IMR-90 (cell line): ENCODE data around the gene OR10H3. TPM values are rescaled to one million over a fixed set of nuclear protein-coding genes. Genes with fewer than 3 reads are reported as not detected.

Experiments
- ATAC-seq: fragments of 200-7000 bp; cut with Tn5 transposase; 2 replicates; pipeline ENCODE4 v1.9.1; 2020; ENCODE audit warnings: low read depth, mild to moderate bottlenecking, moderate library complexity
- BruUV-seq: library from RNA; stranded (reverse); fragments of 400-500 nt; replicated peaks from 2 replicates; lab custom pipeline; 2021; lab: Mats Ljungman, UMichigan
- CTCF ChIA-PET: fragments of 300-600 bp; formaldehyde crosslinking; extraction: SDS; loops from one replicate; lab custom pipeline; 2021; ENCODE audit warnings: antibody characterized with exemption; lab: Yijun Ruan, JAX
- POLR2A ChIA-PET: fragments of 300-600 bp; sonication (Branson Sonifier 250); formaldehyde crosslinking; loops from one replicate; lab custom pipeline; 2022; ENCODE audit warnings: antibody characterized with exemption; ENCODE audit not compliant: unreplicated experiment; lab: Charles Lee
- DNase-seq: peaks from one replicate; pipeline ENCODE4 v3.0.0; 2013
- H2AFZ ChIP-seq: replicated peaks from 2 replicates; pipeline ENCODE3; 2013; ENCODE audit warnings: low read length, mild to moderate bottlenecking; ENCODE audit not compliant: poor library complexity
- H2AK5ac ChIP-seq: 2 replicates; pipeline ENCODE4 v1.6.1; 2013; ENCODE audit warnings: low read depth, low read length, inconsistent platforms
- H2AK9ac ChIP-seq: replicated peaks from 2 replicates; pipeline ENCODE3; 2013; ENCODE audit warnings: mild to moderate bottlenecking, low read depth, low read length, moderate library complexity; ENCODE audit not compliant: poor library complexity
- H2BK120ac ChIP-seq: 2 replicates; pipeline ENCODE4 v1.6.1; 2013; ENCODE audit warnings: low read depth, low read length, inconsistent platforms
- H2BK15ac ChIP-seq: 3 replicates; pipeline ENCODE4 v1.6.1; 2013; ENCODE audit warnings: low read depth, low read length, inconsistent platforms
- H2BK20ac ChIP-seq: 2 replicates; pipeline ENCODE4 v1.6.1; 2013; ENCODE audit warnings: low read depth, mild to moderate bottlenecking, inconsistent platforms, low read length, moderate library complexity
- H2BK5ac ChIP-seq: 2 replicates; pipeline ENCODE4 v1.6.1; 2013; ENCODE audit warnings: mild to moderate bottlenecking, low read depth, low read length, inconsistent platforms; ENCODE audit not compliant: poor library complexity, severe bottlenecking
- H3K14ac ChIP-seq: replicated peaks from 2 replicates; pipeline ENCODE4 v1.6.1; 2013; ENCODE audit warnings: low read depth, low read length, inconsistent platforms
- H3K18ac ChIP-seq: 2 replicates; pipeline ENCODE4 v1.6.1; 2013; ENCODE audit warnings: low read depth, low read length, control low read depth
- H3K23ac ChIP-seq: 2 replicates; pipeline ENCODE4 v1.6.1; 2013; ENCODE audit warnings: low read depth, low read length, inconsistent platforms
- H3K27ac ChIP-seq: 2 replicates; pipeline ENCODE4 v1.5.1; 2013; ENCODE audit warnings: mild to moderate bottlenecking, control low read depth, low read length; ENCODE audit not compliant: insufficient read depth
- H3K27me3 ChIP-seq: 2 replicates; pipeline ENCODE4 v1.6.1; 2013; ENCODE audit warnings: low read length; ENCODE audit not compliant: control insufficient read depth, insufficient read depth
- H3K36me3 ChIP-seq: 2 replicates; pipeline ENCODE4 v1.6.1; 2013; ENCODE audit warnings: low read length, mixed read lengths; ENCODE audit not compliant: control insufficient read depth, insufficient read depth
- H3K4ac ChIP-seq: 2 replicates; pipeline ENCODE4 v1.6.1; 2013; ENCODE audit warnings: low read depth, low read length, inconsistent platforms
- H3K4me1 ChIP-seq: 2 replicates; pipeline ENCODE4 v1.6.1; 2013; ENCODE audit warnings: low read length, mixed read lengths; ENCODE audit not compliant: control insufficient read depth, insufficient read depth
- H3K4me2 ChIP-seq: 2 replicates; pipeline ENCODE4 v1.6.1; 2013; ENCODE audit warnings: low read depth, mild to moderate bottlenecking, control low read depth, low read length, moderate library complexity
- H3K4me3 ChIP-seq: 2 replicates; pipeline ENCODE4 v1.5.1; 2013; ENCODE audit warnings: low read depth, mild to moderate bottlenecking, control low read depth, low read length, moderate library complexity; ENCODE audit not compliant: insufficient read depth
- H3K56ac ChIP-seq: 2 replicates; pipeline ENCODE4 v1.6.1; 2013; ENCODE audit warnings: low read length, inconsistent platforms; ENCODE audit not compliant: insufficient read depth; ENCODE audit errors: extremely low read depth
- H3K79me1 ChIP-seq, 2 experiments: 2 replicates each; pipeline ENCODE4 v1.6.1; 2013; ENCODE audit warnings: low read length in 2 of 2, inconsistent platforms in 1 of 2, low read depth in 1 of 2
- H3K9ac ChIP-seq: 2 replicates; pipeline ENCODE4 v1.6.1; 2013; ENCODE audit warnings: low read depth, low read length, control low read depth
- H3K9me1 ChIP-seq: 2 replicates; pipeline ENCODE4 v1.6.1; 2013; ENCODE audit warnings: low read length, inconsistent platforms; ENCODE audit not compliant: insufficient read depth
- H3K9me3 ChIP-seq: 2 replicates; pipeline ENCODE4 v1.6.1; 2013; ENCODE audit warnings: low read length; ENCODE audit not compliant: control insufficient read depth, insufficient read depth
- H4K20me1 ChIP-seq: 2 replicates; pipeline ENCODE4 v1.6.1; 2013; ENCODE audit warnings: low read length, inconsistent platforms; ENCODE audit not compliant: insufficient read depth
- H4K5ac ChIP-seq: 2 replicates; pipeline ENCODE4 v1.6.1; 2013; ENCODE audit warnings: mild to moderate bottlenecking, low read depth, low read length, control low read depth
- H4K8ac ChIP-seq, 2 experiments: 2 replicates each; pipeline ENCODE4 v1.6.1; 2013; ENCODE audit warnings: low read depth in 2 of 2, low read length in 2 of 2, control low read depth in 1 of 2, inconsistent platforms in 1 of 2
- H4K91ac ChIP-seq: 2 replicates; pipeline ENCODE4 v1.6.1; 2013; ENCODE audit warnings: low read depth, low read length, inconsistent platforms; ENCODE audit not compliant: insufficient read depth
- SMC3 ChIP-seq: fragments of 150-350 bp; IDR thresholded peaks from 2 replicates; pipeline ENCODE4 v1.6.1; 2016; ENCODE audit warnings: low read depth, mild to moderate bottlenecking, antibody characterized with exemption, low read length, moderate library complexity
- WGBS, 2 experiments: methylation state at CpG; one replicate each; pipeline versions ENCODE4 v1.1.5 to v1.1.7; 2013; ENCODE audit warnings: missing lambda C conversion rate in 2 of 2; ENCODE audit not compliant: insufficient read length in 1 of 2; ENCODE audit errors: extremely low coverage in 2 of 2; 5-methylcytosine and 5-hydroxymethylcytosine counted together
- dilution Hi-C: fragments of 300-500 bp; cut with HindIII; formaldehyde crosslinking; loops from one replicate; pipeline ENCODE4 v1.14.3; 2018; ENCODE audit warnings: low sequenced_read_pairs; ENCODE audit not compliant: unreplicated experiment
- in situ Hi-C: fragments of 300-500 bp; cut with MboI; formaldehyde crosslinking; loops from 3 replicates; pipeline ENCODE4 v1.14.3; 2019; ENCODE audit warnings: low sequenced_read_pairs, inconsistent platforms, mixed read lengths
- intact Hi-C: fragments of 100-400 bp; cut with micrococcal nuclease; formaldehyde crosslinking; loops from 2 replicates; pipeline ENCODE4 v1.10.0; 2022
- polyA plus RNA-seq, 3 experiments: library from polyadenylated mRNA; depleted of rRNA; stranded (reverse); fragments of >200 nt; gene quantifications; 2 replicates each; pipeline ENCODE4 v1.2.3, GENCODE V29; 2012; ENCODE audit warnings: low replicate concordance in 1 of 3
- total RNA-seq: library from RNA; depleted of rRNA; stranded (reverse); fragments of >200 nt; gene quantifications from 2 replicates; pipeline ENCODE4 v1.2.3, GENCODE V29; 2012

Gene OR10H3
- total and polyA plus RNA-seq, 2 of the 4 experiments (the other 2 are of a cell fraction): not detected

DNA sequence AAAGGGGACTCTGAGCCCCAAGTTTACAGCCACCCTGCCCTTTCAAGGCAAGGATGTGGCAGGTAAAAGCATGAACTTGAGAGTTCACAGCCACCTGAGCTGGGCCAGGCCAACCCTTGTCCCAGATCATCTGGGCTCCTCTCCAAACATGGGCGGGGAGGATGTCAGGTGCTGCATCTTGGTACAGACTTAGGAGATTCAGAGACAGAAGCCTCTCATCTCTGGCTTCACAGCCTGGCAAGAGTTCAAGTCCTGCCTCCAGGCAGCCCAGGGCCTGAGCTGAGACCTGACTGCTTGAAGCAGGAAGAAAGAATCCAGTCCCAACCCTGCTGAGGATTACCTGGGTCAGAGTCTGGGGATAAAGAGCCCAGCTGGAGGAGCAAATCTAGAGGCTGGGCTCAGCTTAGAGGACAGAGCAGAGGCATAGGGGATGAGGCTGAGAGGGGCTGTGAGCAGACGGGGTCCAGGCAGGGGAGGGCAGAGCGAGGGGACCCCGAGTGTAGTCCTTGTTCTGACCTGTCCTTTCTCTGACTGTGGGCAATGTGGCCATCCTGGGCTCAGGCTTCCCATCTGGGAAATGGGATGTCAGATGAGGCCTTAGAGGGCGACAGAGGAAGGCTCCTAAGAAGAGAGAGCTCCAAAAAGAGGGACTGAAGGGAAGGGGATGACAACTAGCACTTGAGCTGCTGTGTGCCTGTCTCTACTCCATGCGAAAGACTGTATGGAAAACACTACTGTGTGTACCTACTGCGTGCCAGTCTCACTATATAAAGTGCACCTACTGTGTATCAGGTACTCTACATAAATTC, 43.0 kb downstream of the OR10H3 start:
- no TSS peak for BruUV-seq
- intact Hi-C loops: no loop called here
- Histone ChIP-seq H2AK5ac (no peak overlapping the region), H2BK5ac (no peak overlapping the region), H4K5ac (no peak overlapping the region), H3K9ac (no peak overlapping the region), H3K14ac (no peak overlapping the region), H3K9me1 (no peaks in the 10 kb centered on the region), H3K56ac (no peak overlapping the region), H2AFZ (no peak overlapping the region), H3K4me1 (no peaks in the 10 kb centered on the region), H3K27me3 (no peaks in the 10 kb centered on the region), H3K18ac (no peak overlapping the region), H3K27ac (no peak overlapping the region), H2BK120ac (no peak overlapping the region), H3K23ac (no peak overlapping the region), H2BK20ac (no peak overlapping the region), H2BK15ac (no peak overlapping the region), H3K9me3 (peaks cover 32% of the 10 kb centered on the region), H3K4me3 (no peak overlapping the region), H4K20me1 (no peaks in the 10 kb centered on the region), H4K8ac (no peak overlapping the region), H3K79me1 (no peaks in the 10 kb centered on the region), H3K36me3 (no peaks in the 10 kb centered on the region), H3K4me2 (no peak overlapping the region), H2AK9ac (no peak overlapping the region), H4K91ac (no peak overlapping the region), H3K4ac (no peak overlapping the region)
- in situ Hi-C loops: no loop called here
- ATAC-seq (no peak), DNase-seq (no peak)
- dilution Hi-C loops: no loop called here
- ChIA-PET POLR2A (no interaction called here), CTCF (no interaction called here)
- TF ChIP-seq SMC3: no peak
- whole genome bisulfite sequencing, 2 experiments: 80% methylated on average over 1 of the region's 7 CpGs; no CpG with 5 or more reads in 1 of the 2 experiments
